Inflammatory macrophage (primary cell): ENCODE results near the gene LYRM9.
"Not testable (repeated sequence)": the region's sequence is repeated elsewhere in the genome, so short reads cannot be mapped to it uniquely, and the experiment has no call there.

Source experiments
- DNase-seq, 2 donors: peaks; one replicate each; pipeline ENCODE4 v3.0.0-alpha.2; 2020 to 2022

The LYRM9 gene

DNA sequence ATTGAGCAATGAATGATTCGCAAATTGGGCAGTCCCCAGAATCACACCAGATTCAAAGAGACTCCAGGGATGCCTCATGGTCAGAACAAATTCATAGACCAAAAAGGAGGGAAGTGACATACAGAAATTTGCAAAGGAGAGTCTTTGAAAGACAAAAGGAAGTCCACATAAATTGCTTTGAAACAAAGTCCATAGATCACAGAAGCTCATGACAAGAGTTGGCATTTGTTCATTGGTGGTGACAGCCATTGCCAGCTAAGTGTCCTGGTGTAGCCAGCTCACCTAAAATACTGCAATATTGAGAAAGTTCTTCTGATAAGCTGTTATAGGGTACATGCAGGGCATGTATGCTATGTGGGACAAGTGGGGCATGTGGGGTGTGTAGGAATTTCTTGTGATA lies 55.4 kb downstream of the LYRM9 start:
- not testable (repeated sequence) for DNase-seq

- no peak for DNase-seq
These were observed 56.5 kb downstream of the LYRM9 start for GRCh38 chr17:27836651-27837050.

DNA sequence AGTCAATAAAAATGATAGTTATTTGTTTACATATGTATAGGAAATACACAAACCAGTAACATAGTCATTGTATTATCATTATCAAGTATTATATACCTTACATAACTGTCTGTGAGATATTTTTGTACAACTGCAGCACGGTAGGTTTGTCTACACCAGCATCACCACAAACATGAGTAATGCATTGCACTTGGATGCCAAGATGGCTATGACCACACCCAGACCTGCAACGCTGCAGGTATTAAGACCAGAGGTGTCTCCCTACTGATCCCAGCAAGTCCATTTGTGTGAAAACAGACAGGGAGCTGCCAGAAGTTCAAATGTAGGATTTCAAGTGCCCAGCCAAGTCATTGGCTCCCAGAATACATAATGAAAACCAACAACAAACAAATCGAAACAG lies 58.6 kb downstream of the LYRM9 start:
- DNase-seq, result no peak

DNA sequence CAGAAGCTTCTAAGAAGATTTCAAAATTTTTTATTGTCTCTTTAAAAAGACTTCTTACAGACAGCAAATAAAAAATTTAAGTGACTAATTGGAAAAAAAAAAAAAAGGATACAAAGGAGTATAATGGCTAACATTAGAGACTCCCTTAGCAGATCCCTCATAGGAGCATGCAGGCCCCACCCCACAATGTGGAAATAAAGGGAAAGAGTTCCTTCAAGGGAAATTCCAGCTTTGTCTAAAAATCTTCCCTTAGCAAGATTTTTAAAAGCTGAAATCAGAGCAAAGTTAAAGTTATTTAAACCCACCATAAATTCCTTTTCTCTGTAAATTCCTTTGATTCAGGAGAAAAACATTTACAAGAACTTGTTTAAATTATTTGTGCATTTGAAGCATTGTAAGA lies 60.3 kb downstream of the LYRM9 start:
- DNase-seq, result no peak

GRCh38 chr17:27829888-27830287 lies 63.3 kb downstream of the LYRM9 start:
- not testable (repeated sequence) for DNase-seq

- not testable (repeated sequence) for DNase-seq
These were observed 63.9 kb downstream of the LYRM9 start for GRCh38 chr17:27829143-27829711.
